NB4 (cell line): ENCODE results near the gene NRBP1.

ENCODE experiments used
- CTCF ChIP-seq: IDR thresholded peaks from one replicate; pipeline ENCODE4 v1.5.1; 2012; ENCODE audit warnings: low read depth, low read length
- MAX ChIP-seq: IDR thresholded peaks from 2 replicates; pipeline ENCODE4 v1.6.1; 2011; ENCODE audit warnings: low read depth, low read length
- MYC ChIP-seq: IDR thresholded peaks from 2 replicates; pipeline ENCODE4 v1.6.1; 2011; ENCODE audit warnings: low read depth, low read length
- POLR2A ChIP-seq: IDR thresholded peaks from 2 replicates; pipeline ENCODE4 v1.6.1; 2011; ENCODE audit warnings: mild to moderate bottlenecking; ENCODE audit not compliant: insufficient read length; ENCODE audit errors: extremely low read depth

- no peak for TF ChIP-seq CTCF
- TF ChIP-seq MYC, result no peak
- TF ChIP-seq POLR2A, result no peak
- TF ChIP-seq MAX, result no peak
These were observed 593 bp upstream of the NRBP1 start for GRCh38 chr2:27427863-27428212.
